Suprapubic skin (tissue), 4 donors: ENCODE data around the gene FAM3C. TPM values are rescaled to one million over a fixed set of nuclear protein-coding genes. Genes with fewer than 3 reads are reported as not detected.
"Not testable (repeated sequence)": the region's sequence is repeated elsewhere in the genome, so short reads cannot be mapped to it uniquely, and the experiment has no call there.

Source experiments
- DNase-seq, 2 donors: peaks; one replicate each; pipeline ENCODE4 v3.0.0-alpha.2; 2019; ENCODE audit warnings: low spot score in 2 of 2
- H3K27ac ChIP-seq: fragments of 200-600 bp; sonication (generic); one replicate; pipeline ENCODE4 v1.5.1; 2019
- H3K27me3 ChIP-seq: fragments of 200-600 bp; sonication (generic); one replicate; pipeline ENCODE4 v1.5.1; 2019
- H3K36me3 ChIP-seq: fragments of 200-600 bp; sonication (generic); one replicate; pipeline ENCODE4 v1.5.1; 2019
- H3K4me1 ChIP-seq: fragments of 200-600 bp; sonication (generic); one replicate; pipeline ENCODE4 v1.5.1; 2019
- H3K4me3 ChIP-seq: fragments of 200-600 bp; sonication (generic); one replicate; pipeline ENCODE4 v1.5.1; 2019; ENCODE audit warnings: mild to moderate bottlenecking
- H3K9me3 ChIP-seq: fragments of 200-600 bp; sonication (generic); one replicate; pipeline ENCODE4 v1.5.1; 2019
- CTCF ChIP-seq, 2 donors: fragments of 200-600 bp in 1 of 2; fragments of 450-650 bp in 1 of 2; sonication (generic) in 1 of 2; IDR thresholded peaks; one replicate each; pipeline ENCODE4 v1.5.1; 2016 to 2019; ENCODE audit warnings: antibody characterized with exemption in 2 of 2, mild to moderate bottlenecking in 1 of 2, moderate library complexity in 1 of 2
- EP300 ChIP-seq: sonication (generic); formaldehyde crosslinking; IDR thresholded peaks from one replicate; pipeline ENCODE4 v1.6.1; 2017; ENCODE audit warnings: antibody characterized with exemption
- POLR2A ChIP-seq, 2 donors: fragments of 450-650 bp; IDR thresholded peaks; one replicate each; pipeline ENCODE4 v1.6.1; 2017; ENCODE audit warnings: antibody characterized with exemption in 2 of 2, mild to moderate bottlenecking in 2 of 2, moderate library complexity in 2 of 2
- POLR2AphosphoS5 ChIP-seq, 3 donors: sonication (generic); formaldehyde crosslinking; IDR thresholded peaks; one replicate each; pipeline ENCODE4 v1.6.1; 2017; ENCODE audit warnings: antibody characterized with exemption in 3 of 3
- WGBS: methylation state at CpG from one replicate; pipeline ENCODE4 v1.1.5; 2018; 5-methylcytosine and 5-hydroxymethylcytosine counted together
- total RNA-seq, 4 donors: library from RNA; depleted of rRNA; stranded (reverse); fragments of >200 nt; gene quantifications; one replicate each; pipeline ENCODE4 v1.1.0, GENCODE V29; 2016

FAM3C gene
- total RNA-seq, 4 donors from 2014 or later: 31.8 to 39.1 (median 35.9) TPM

DNA sequence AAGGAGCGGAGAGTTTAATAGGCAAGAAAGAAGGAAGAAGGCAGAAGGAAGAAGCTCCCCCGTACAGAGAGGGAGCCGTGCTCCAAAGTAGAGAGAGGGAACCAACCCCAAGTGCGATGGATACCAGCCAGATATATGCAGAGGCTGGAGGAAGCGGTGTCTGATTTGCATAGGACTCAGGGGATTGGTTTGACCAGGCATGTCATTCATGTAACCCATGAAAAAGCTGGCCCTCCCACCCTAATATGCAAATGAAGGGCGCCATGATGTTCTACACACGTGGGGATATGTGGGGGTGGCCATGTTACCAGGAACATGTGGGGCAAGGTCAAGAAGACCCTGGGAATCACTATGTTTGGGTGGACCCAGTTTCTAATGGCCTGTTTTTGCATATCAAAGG lies 40.6 kb upstream of the FAM3C start:
- no peak for TF ChIP-seq POLR2AphosphoS5 (IDR thresholded peaks at IDR 0.05)
- no peak for TF ChIP-seq POLR2A (IDR thresholded peaks at IDR 0.05)
- no peak for TF ChIP-seq CTCF (IDR thresholded peaks at IDR 0.05)
- TF ChIP-seq EP300: no peak
- no peak for DNase-seq
- peaks cover 13% of the 10 kb centered on the region for H3K4me1 ChIP-seq
- no peaks in the 10 kb centered on the region for H3K36me3 ChIP-seq
- WGBS: 84% methylated on average over 7 of the region's 7 CpGs
- no peak overlapping the region for H3K27ac ChIP-seq
- no peaks in the 10 kb centered on the region for H3K27me3 ChIP-seq
- no peak overlapping the region for H3K4me3 ChIP-seq
- H3K9me3 ChIP-seq: no peaks in the 10 kb centered on the region

- Histone ChIP-seq H3K27ac (no peak overlapping the region), H3K4me3 (no peak overlapping the region), H3K36me3 (no peaks in the 10 kb centered on the region), H3K4me1 (peaks cover 13% of the 10 kb centered on the region), H3K9me3 (no peaks in the 10 kb centered on the region), H3K27me3 (no peaks in the 10 kb centered on the region)
- TF ChIP-seq CTCF (IDR thresholded peaks at IDR 0.05) (no peak), POLR2A (IDR thresholded peaks at IDR 0.05) (no peak), EP300 (no peak), POLR2AphosphoS5 (IDR thresholded peaks at IDR 0.05) (no peak)
- 68% methylated on average over 1 of the region's 1 CpG for WGBS
- no peak for DNase-seq
Measured at GRCh38 chr7:121436136-121436535, 40.0 kb upstream of the FAM3C start.

GRCh38 chr7:121433775-121434174 lies 37.7 kb upstream of the FAM3C start:
- TF ChIP-seq POLR2A (IDR thresholded peaks at IDR 0.05) (no peak), EP300 (no peak), POLR2AphosphoS5 (IDR thresholded peaks at IDR 0.05) (no peak), CTCF (IDR thresholded peaks at IDR 0.05) (no peak)
- no peak overlapping the region for H3K4me3 ChIP-seq
- H3K4me1 ChIP-seq: peaks cover 13% of the 10 kb centered on the region
- no peaks in the 10 kb centered on the region for H3K9me3 ChIP-seq
- no peak overlapping the region for H3K27ac ChIP-seq
- H3K36me3 ChIP-seq: no peaks in the 10 kb centered on the region
- no peak for DNase-seq
- H3K27me3 ChIP-seq: no peaks in the 10 kb centered on the region
- 84% methylated on average over 2 of the region's 2 CpGs for WGBS

- H3K27ac ChIP-seq, H3K4me1 ChIP-seq, H3K4me3 ChIP-seq, H3K36me3 ChIP-seq, H3K27me3 ChIP-seq, H3K9me3 ChIP-seq, DNase-seq: not testable (repeated sequence)
- 87% methylated on average over 4 of the region's 4 CpGs for WGBS
Measured at GRCh38 chr7:121432486-121432885, 36.4 kb upstream of the FAM3C start.

DNA sequence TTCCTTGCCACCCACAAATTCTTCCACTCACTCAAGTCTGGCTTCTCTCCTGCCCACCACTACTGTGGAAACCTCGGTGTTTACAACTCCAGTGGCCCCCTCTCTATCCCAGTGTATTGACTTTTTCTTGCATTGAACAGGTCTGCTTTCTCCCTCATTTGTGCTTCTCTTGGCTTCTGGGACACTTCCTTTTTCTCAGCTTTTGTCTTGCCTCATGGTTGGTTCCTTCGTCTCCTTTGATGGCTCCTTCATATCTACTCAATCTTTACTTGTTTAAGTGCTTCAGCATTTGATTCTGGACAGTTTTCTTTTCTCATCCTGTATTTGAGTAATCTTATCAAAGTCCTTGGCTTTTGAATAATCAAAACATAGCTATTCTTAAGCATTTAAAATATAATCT lies 35.9 kb upstream of the FAM3C start:
- no peak for TF ChIP-seq POLR2A (IDR thresholded peaks at IDR 0.05)
- Histone ChIP-seq H3K36me3 (no peaks in the 10 kb centered on the region), H3K27me3 (no peaks in the 10 kb centered on the region), H3K4me1 (no peaks in the 10 kb centered on the region), H3K27ac (no peak overlapping the region), H3K9me3 (no peaks in the 10 kb centered on the region), H3K4me3 (no peak overlapping the region)
- WGBS: 96% methylated on average over 2 of the region's 2 CpGs
- no peak for DNase-seq

GRCh38 chr7:121431389-121431995 lies 35.4 kb upstream of the FAM3C start:
- no peaks in the 10 kb centered on the region for H3K9me3 ChIP-seq
- no peak overlapping the region for H3K4me3 ChIP-seq
- no peak for DNase-seq
- H3K4me1 ChIP-seq: no peaks in the 10 kb centered on the region
- TF ChIP-seq POLR2A (IDR thresholded peaks at IDR 0.05) (no peak), CTCF (IDR thresholded peaks at IDR 0.05) (no peak), EP300 (no peak), POLR2AphosphoS5 (IDR thresholded peaks at IDR 0.05) (no peak)
- 97% methylated on average over 2 of the region's 2 CpGs for WGBS
- H3K27ac ChIP-seq: no peak overlapping the region
- H3K36me3 ChIP-seq: no peaks in the 10 kb centered on the region
- no peaks in the 10 kb centered on the region for H3K27me3 ChIP-seq
